Memory B cell (primary cell): ENCODE measurements around the gene GINS3.
A peak's percentile ranks its signal among the peaks of the same experiment; 100 is the strongest.

Source experiments
- ATAC-seq: fragments of 150-1000 bp; cut with Tn5 transposase; 2 replicates; pipeline ENCODE4 v1.10.0; 2021; ENCODE audit warnings: low read depth, mild to moderate bottlenecking, moderate library complexity
- DNase-seq, 2 donors: peaks; one replicate each; pipeline ENCODE4 v3.0.0; 2022; ENCODE audit warnings: low spot score in 2 of 2
- H3K27ac Mint-ChIP-seq: one replicate; pipeline ENCODE4 v1.8.0; 2022; ENCODE audit warnings: mild to moderate bottlenecking, moderate library complexity, mixed read lengths
- H3K27me3 Mint-ChIP-seq: one replicate; pipeline ENCODE4 v1.8.0; 2022; ENCODE audit warnings: mixed read lengths
- H3K36me3 Mint-ChIP-seq: one replicate; pipeline ENCODE4 v1.8.0; 2022; ENCODE audit warnings: mild to moderate bottlenecking, mixed read lengths
- H3K4me1 Mint-ChIP-seq: one replicate; pipeline ENCODE4 v1.8.0; 2022; ENCODE audit warnings: mixed read lengths
- H3K4me3 Mint-ChIP-seq: one replicate; pipeline ENCODE4 v1.8.0; 2022; ENCODE audit warnings: mild to moderate bottlenecking, moderate library complexity, mixed read lengths
- H3K9me3 Mint-ChIP-seq: one replicate; pipeline ENCODE4 v1.8.0; 2022; ENCODE audit warnings: mixed read lengths

Gene GINS3

GRCh38 chr16:58392215-58393137, at the start of gene GINS3:
TSS of gene GINS3 (plus strand) at chr16:58392471. CDS start at chr16:58392602, 131 bp downstream.
- Mint-ChIP-seq H3K27me3 (no peaks in the 10 kb centered on the region), H3K9me3 (no peaks in the 10 kb centered on the region), H3K27ac (peak within 1 kb of the TSS; percentile 95), H3K4me3 (peak within 1 kb of the TSS; percentile 99), H3K4me1 (peaks cover 2% of the 10 kb centered on the region), H3K36me3 (peaks cover 3% of the 10 kb centered on the region)
- DNase-seq, result peak; percentile 65 to 84
- peak; percentile 96 for ATAC-seq

- DNase-seq (no peak), ATAC-seq (no peak)
- Mint-ChIP-seq H3K36me3 (no peaks in the 10 kb centered on the region), H3K4me3 (no peak overlapping the region), H3K4me1 (no peaks in the 10 kb centered on the region), H3K27me3 (peaks cover 8% of the 10 kb centered on the region), H3K27ac (no peak overlapping the region), H3K9me3 (no peaks in the 10 kb centered on the region)
Observed at GRCh38 chr16:58343562-58343961, 48.7 kb upstream of the GINS3 start.

- H3K36me3 Mint-ChIP-seq, result no peaks in the 10 kb centered on the region
- peaks cover 8% of the 10 kb centered on the region for H3K27me3 Mint-ChIP-seq
- no peak for ATAC-seq
- H3K4me1 Mint-ChIP-seq, result no peaks in the 10 kb centered on the region
- H3K9me3 Mint-ChIP-seq, result no peaks in the 10 kb centered on the region
- no peak overlapping the region for H3K27ac Mint-ChIP-seq
- no peak for DNase-seq
- no peak overlapping the region for H3K4me3 Mint-ChIP-seq
Observed at GRCh38 chr16:58345574-58346354, 46.5 kb upstream of the GINS3 start.

- H3K27me3 Mint-ChIP-seq, result peaks cover 8% of the 10 kb centered on the region
Observed at GRCh38 chr16:58346831-58347371, 45.4 kb upstream of the GINS3 start.

GRCh38 chr16:58348986-58349385, 43.3 kb upstream of the GINS3 start:
- ATAC-seq, result no peak
- H3K27me3 Mint-ChIP-seq, result peaks cover 6% of the 10 kb centered on the region
- no peaks in the 10 kb centered on the region for H3K36me3 Mint-ChIP-seq
- DNase-seq, result no peak
- no peaks in the 10 kb centered on the region for H3K4me1 Mint-ChIP-seq
- no peak overlapping the region for H3K4me3 Mint-ChIP-seq
- H3K9me3 Mint-ChIP-seq, result peaks cover 2% of the 10 kb centered on the region
- no peak overlapping the region for H3K27ac Mint-ChIP-seq

More at GRCh38 chr16:58346831-58347371, 45.4 kb upstream of the GINS3 start:
- Mint-ChIP-seq H3K4me3 (no peak overlapping the region), H3K27ac (no peak overlapping the region), H3K9me3 (no peaks in the 10 kb centered on the region), H3K4me1 (no peaks in the 10 kb centered on the region), H3K36me3 (no peaks in the 10 kb centered on the region)
- ATAC-seq (no peak), DNase-seq (no peak)

GRCh38 chr16:58352690-58353089, 39.6 kb upstream of the GINS3 start:
- H3K36me3 Mint-ChIP-seq, result no peaks in the 10 kb centered on the region
- ATAC-seq, result no peak
- no peaks in the 10 kb centered on the region for H3K4me1 Mint-ChIP-seq
- H3K27ac Mint-ChIP-seq, result no peak overlapping the region
- peaks cover 7% of the 10 kb centered on the region for H3K9me3 Mint-ChIP-seq
- no peak overlapping the region for H3K4me3 Mint-ChIP-seq
- H3K27me3 Mint-ChIP-seq, result peaks cover 10% of the 10 kb centered on the region
- DNase-seq, result no peak

- no peak overlapping the region for H3K27ac Mint-ChIP-seq
- peaks cover 12% of the 10 kb centered on the region for H3K27me3 Mint-ChIP-seq
- ATAC-seq (no peak), DNase-seq (no peak)
- H3K4me1 Mint-ChIP-seq, result no peaks in the 10 kb centered on the region
- no peak overlapping the region for H3K4me3 Mint-ChIP-seq
- peaks cover 2% of the 10 kb centered on the region for H3K36me3 Mint-ChIP-seq
- peaks cover 20% of the 10 kb centered on the region for H3K9me3 Mint-ChIP-seq
Observed at GRCh38 chr16:58360041-58360634, 32.1 kb upstream of the GINS3 start.

GRCh38 chr16:58361726-58362125, 30.5 kb upstream of the GINS3 start:
- DNase-seq, result no peak
- H3K9me3 Mint-ChIP-seq, result peaks cover 15% of the 10 kb centered on the region
- H3K27me3 Mint-ChIP-seq, result peaks cover 11% of the 10 kb centered on the region
- no peak overlapping the region for H3K27ac Mint-ChIP-seq
- ATAC-seq, result no peak
- no peaks in the 10 kb centered on the region for H3K4me1 Mint-ChIP-seq
- H3K4me3 Mint-ChIP-seq, result no peak overlapping the region
- H3K36me3 Mint-ChIP-seq, result peaks cover 2% of the 10 kb centered on the region

GRCh38 chr16:58363746-58364393, 28.4 kb upstream of the GINS3 start:
- no peak for ATAC-seq
- H3K4me3 Mint-ChIP-seq, result no peak overlapping the region
- no peak overlapping the region for H3K27ac Mint-ChIP-seq
- DNase-seq, result no peak
- peaks cover 18% of the 10 kb centered on the region for H3K27me3 Mint-ChIP-seq
- H3K36me3 Mint-ChIP-seq, result peaks cover 2% of the 10 kb centered on the region
- peaks cover 12% of the 10 kb centered on the region for H3K9me3 Mint-ChIP-seq
- no peaks in the 10 kb centered on the region for H3K4me1 Mint-ChIP-seq

GRCh38 chr16:58365623-58366022, 26.6 kb upstream of the GINS3 start:
- DNase-seq (no peak), ATAC-seq (no peak)
- H3K4me1 Mint-ChIP-seq, result no peaks in the 10 kb centered on the region
- H3K9me3 Mint-ChIP-seq, result peaks cover 3% of the 10 kb centered on the region
- no peak overlapping the region for H3K4me3 Mint-ChIP-seq
- H3K27me3 Mint-ChIP-seq, result peaks cover 16% of the 10 kb centered on the region
- no peak overlapping the region for H3K27ac Mint-ChIP-seq
- H3K36me3 Mint-ChIP-seq, result no peaks in the 10 kb centered on the region

- Mint-ChIP-seq H3K27me3 (peaks cover 18% of the 10 kb centered on the region), H3K4me3 (no peak overlapping the region), H3K4me1 (peaks cover 2% of the 10 kb centered on the region), H3K9me3 (peaks cover 2% of the 10 kb centered on the region), H3K36me3 (no peaks in the 10 kb centered on the region), H3K27ac (no peak overlapping the region)
- ATAC-seq, result no peak
- DNase-seq, result no peak
Observed at GRCh38 chr16:58366247-58367031, 25.8 kb upstream of the GINS3 start.

- Mint-ChIP-seq H3K27me3 (peaks cover 20% of the 10 kb centered on the region), H3K4me1 (peaks cover 3% of the 10 kb centered on the region), H3K27ac (no peak overlapping the region)
Observed at GRCh38 chr16:58367252-58367651, 25.0 kb upstream of the GINS3 start.

GRCh38 chr16:58371841-58372240, 20.4 kb upstream of the GINS3 start:
- Mint-ChIP-seq H3K27ac (no peak overlapping the region), H3K27me3 (peaks cover 24% of the 10 kb centered on the region), H3K9me3 (no peaks in the 10 kb centered on the region), H3K4me3 (no peak overlapping the region), H3K36me3 (no peaks in the 10 kb centered on the region), H3K4me1 (peaks cover 3% of the 10 kb centered on the region)
- ATAC-seq (no peak), DNase-seq (no peak)

More at GRCh38 chr16:58367252-58367651, 25.0 kb upstream of the GINS3 start:
- Mint-ChIP-seq H3K36me3 (no peaks in the 10 kb centered on the region), H3K9me3 (no peaks in the 10 kb centered on the region), H3K4me3 (no peak overlapping the region)
- DNase-seq, result no peak
- ATAC-seq, result no peak
